Loucy (cell line): ENCODE results near the gene LUC7L.

Experiments
- H2AFZ ChIP-seq: fragments of 200-600 bp; sonication (generic); 2 replicates; pipeline ENCODE4 v1.6.0; 2016; ENCODE audit warnings: antibody characterized with exemption, mild to moderate bottlenecking, low read length, moderate library complexity
- H3F3A ChIP-seq: fragments of 200-600 bp; 2 replicates; pipeline ENCODE4 v1.6.0; 2016; ENCODE audit warnings: antibody characterized with exemption, low read depth, mild to moderate bottlenecking
- H3K27me3 ChIP-seq: fragments of 200-600 bp; sonication (generic); 2 replicates; pipeline ENCODE4 v1.6.1; 2014; ENCODE audit warnings: low read length, mild to moderate bottlenecking; ENCODE audit not compliant: insufficient read depth, poor library complexity, severe bottlenecking
- H3K36me3 ChIP-seq: fragments of 200-600 bp; sonication (generic); 2 replicates; pipeline ENCODE4 v1.6.1; 2016; ENCODE audit warnings: low read length; ENCODE audit not compliant: insufficient read depth
- H3K4me1 ChIP-seq: fragments of 200-600 bp; sonication (generic); 2 replicates; pipeline ENCODE4 v1.5.1; 2014; ENCODE audit warnings: low read length, mild to moderate bottlenecking; ENCODE audit not compliant: insufficient read depth, poor library complexity, severe bottlenecking
- H3K4me2 ChIP-seq: fragments of 200-600 bp; sonication (generic); 2 replicates; pipeline ENCODE4 v1.6.0; 2014; ENCODE audit warnings: antibody characterized with exemption, low read length, low read depth, mild to moderate bottlenecking; ENCODE audit not compliant: poor library complexity, severe bottlenecking
- H3K4me3 ChIP-seq: fragments of 200-600 bp; sonication (generic); 2 replicates; pipeline ENCODE4 v1.5.1; 2014; ENCODE audit warnings: low read length, mild to moderate bottlenecking, mixed read lengths; ENCODE audit not compliant: poor library complexity, severe bottlenecking
- H3K79me2 ChIP-seq: fragments of 200-600 bp; sonication (generic); 2 replicates; pipeline ENCODE4 v1.6.1; 2014; ENCODE audit warnings: low read length; ENCODE audit not compliant: insufficient read depth
- H3K9ac ChIP-seq: fragments of 200-600 bp; sonication (generic); 2 replicates; pipeline ENCODE4 v1.6.0; 2014; ENCODE audit warnings: mild to moderate bottlenecking, low read depth, low read length, moderate library complexity; ENCODE audit not compliant: poor library complexity, severe bottlenecking
- H3K9me2 ChIP-seq: fragments of 200-600 bp; sonication (generic); replicated peaks from 2 replicates; pipeline ENCODE4 v1.6.1; 2016; ENCODE audit warnings: low read depth, low read length, mixed read lengths
- H3K9me3 ChIP-seq: fragments of 200-600 bp; sonication (generic); 2 replicates; pipeline ENCODE4 v1.6.1; 2014; ENCODE audit warnings: mild to moderate bottlenecking, antibody characterized with exemption, low read length, low read depth; ENCODE audit not compliant: insufficient read depth
- H4K20me1 ChIP-seq: fragments of 200-600 bp; sonication (generic); 2 replicates; pipeline ENCODE4 v1.6.0; 2014; ENCODE audit warnings: antibody characterized with exemption, low read length, mild to moderate bottlenecking; ENCODE audit not compliant: insufficient read depth, poor library complexity, severe bottlenecking
- CTCF ChIP-seq: fragments of 200-600 bp; sonication (generic); conservative IDR thresholded peaks from 2 replicates; pipeline ENCODE4 v1.5.1; 2014; ENCODE audit warnings: mild to moderate bottlenecking, antibody characterized with exemption, low read length
- EZH2phosphoT487 ChIP-seq: fragments of 200-600 bp; IDR thresholded peaks from 2 replicates; pipeline ENCODE4 v1.6.1; 2018; ENCODE audit warnings: antibody characterized with exemption, mild to moderate bottlenecking, moderate library complexity, borderline replicate concordance

The LUC7L gene

GRCh38 chr16:166375-167121 lies 62.7 kb downstream of the LUC7L start:
- no peak overlapping the region for H3K4me2 ChIP-seq
- no peaks in the 10 kb centered on the region for H3K9me2 ChIP-seq
- H3K9me3 ChIP-seq: no peaks in the 10 kb centered on the region
- TF ChIP-seq CTCF (no peak), EZH2phosphoT487 (no peak)
- H2AFZ ChIP-seq: no peak overlapping the region
- H3K79me2 ChIP-seq: no peaks in the 10 kb centered on the region
- H3K4me1 ChIP-seq: peaks cover 4% of the 10 kb centered on the region
- H3F3A ChIP-seq: no peaks in the 10 kb centered on the region
- H3K36me3 ChIP-seq: no peaks in the 10 kb centered on the region
- no peak overlapping the region for H3K9ac ChIP-seq
- no peaks in the 10 kb centered on the region for H4K20me1 ChIP-seq
- H3K27me3 ChIP-seq: no peaks in the 10 kb centered on the region
- H3K4me3 ChIP-seq: no peak overlapping the region

GRCh38 chr16:165539-166374 lies 63.5 kb downstream of the LUC7L start, which contains the start of gene HBM:
Gene HBM, plus strand, starts transcription at chr16:165978. Its CDS starts 20 bp downstream, at chr16:165998.
- no peaks in the 10 kb centered on the region for H3K79me2 ChIP-seq
- no peaks in the 10 kb centered on the region for H3K9me3 ChIP-seq

More at GRCh38 chr16:165539-166374, 63.5 kb downstream of the LUC7L start, which contains the start of gene HBM:
- peaks cover 4% of the 10 kb centered on the region for H3K4me1 ChIP-seq
- H3K9ac ChIP-seq: no peak within 1 kb of the TSS
- no peaks in the 10 kb centered on the region for H3K36me3 ChIP-seq
- H3K27me3 ChIP-seq: no peaks in the 10 kb centered on the region
- no peak within 1 kb of the TSS for H3K4me2 ChIP-seq
- no peak within 1 kb of the TSS for H3K4me3 ChIP-seq
- H4K20me1 ChIP-seq: no peaks in the 10 kb centered on the region
- no peak for TF ChIP-seq EZH2phosphoT487
- no peak for TF ChIP-seq CTCF
- no peaks in the 10 kb centered on the region for H3K9me2 ChIP-seq
- no peak within 1 kb of the TSS for H2AFZ ChIP-seq
- H3F3A ChIP-seq: no peaks in the 10 kb centered on the region
